Measurements from ENCODE around the gene CERK. TPM values are rescaled to one million over a fixed set of nuclear protein-coding genes. Genes with fewer than 3 reads are reported as not detected.

The CERK gene
- total RNA-seq, 1 experiment from 2014 or later = 45.6 TPM

DNA sequence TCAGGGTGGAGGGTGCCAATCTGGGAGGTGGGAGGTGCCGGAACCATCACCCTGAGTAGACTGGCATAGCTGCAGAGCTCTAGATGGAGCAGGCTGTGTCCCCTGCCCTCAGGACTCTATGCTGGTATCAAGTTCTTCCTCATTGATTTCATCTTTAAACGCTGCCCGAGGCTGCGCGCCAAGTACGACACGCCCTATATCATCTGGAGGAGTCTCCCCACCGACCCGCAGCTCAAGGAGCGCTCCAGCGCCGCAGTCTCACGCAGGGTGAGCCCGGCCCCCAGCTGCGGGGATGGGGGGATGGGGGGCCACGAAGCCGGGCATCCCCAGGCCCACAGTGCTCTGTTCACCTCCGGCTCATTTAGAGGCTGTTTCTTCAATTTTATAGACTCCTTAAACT lies 65.3 kb downstream of the CERK start (continued):
- TF ChIP-seq, protein P1, sequence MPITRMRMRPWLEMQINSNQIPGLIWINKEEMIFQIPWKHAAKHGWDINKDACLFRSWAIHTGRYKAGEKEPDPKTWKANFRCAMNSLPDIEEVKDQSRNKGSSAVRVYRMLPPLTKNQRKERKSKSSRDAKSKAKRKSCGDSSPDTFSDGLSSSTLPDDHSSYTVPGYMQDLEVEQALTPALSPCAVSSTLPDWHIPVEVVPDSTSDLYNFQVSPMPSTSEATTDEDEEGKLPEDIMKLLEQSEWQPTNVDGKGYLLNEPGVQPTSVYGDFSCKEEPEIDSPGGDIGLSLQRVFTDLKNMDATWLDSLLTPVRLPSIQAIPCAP (CRISPR knock-in tag; IDR thresholded peaks at IDR 0.05) = no peak

DNA sequence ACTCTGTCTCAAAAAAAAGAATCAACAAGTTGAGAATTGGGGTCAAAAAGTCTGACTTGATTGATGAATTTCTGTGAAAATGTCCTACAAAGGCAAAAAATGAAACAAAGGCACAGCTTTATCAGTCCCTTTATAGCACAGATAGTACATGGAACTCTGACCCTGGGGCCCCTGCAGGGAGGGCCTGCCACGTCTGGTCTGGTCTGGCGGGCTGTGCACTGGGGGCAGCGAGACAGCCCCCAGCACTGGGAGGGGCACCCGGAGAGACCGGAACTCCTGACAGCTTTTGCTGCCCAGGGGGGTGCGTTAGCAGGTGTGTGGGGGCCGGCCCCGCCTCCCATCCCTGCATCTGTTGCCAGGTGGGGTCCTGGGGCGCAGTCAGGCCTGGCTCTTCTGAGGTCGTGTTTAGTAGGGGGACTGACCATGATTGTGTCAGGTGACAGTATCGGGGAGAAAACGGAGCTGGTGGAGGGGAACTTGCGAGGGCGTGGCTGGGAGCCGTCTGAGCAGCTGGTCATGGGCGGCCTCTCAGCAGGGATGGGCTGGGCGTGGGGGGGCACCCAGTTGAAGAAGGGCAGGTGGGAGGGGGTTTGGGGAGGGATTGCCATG lies 66.1 kb downstream of the CERK start:
- CTCF ChIA-PET = interaction anchor here (4.9 kb wide), 1 partner anchor 109 kb away, joined by 24 read pairs; no protein-coding TSS in a partner anchor
- POLR2A ChIA-PET = no interaction called here
- DNase-seq (ENCODE audit: low spot score) (no peak), ATAC-seq (no peak)
- Mint-ChIP-seq H3K4me3 (no peak overlapping the region), H3K4me1 (no peaks in the 10 kb centered on the region), H3K27me3 (ENCODE audit: low read depth) (no peaks in the 10 kb centered on the region), H3K36me3 (peaks cover 3% of the 10 kb centered on the region; the same call in 1 of the 2 replicates), H3K27ac (no peak overlapping the region), H3K9me3 (no peaks in the 10 kb centered on the region)
- no peak for TF ChIP-seq IRF2 (CRISPR knock-in tag; IDR thresholded peaks at IDR 0.05; ENCODE audit: borderline replicate concordance, low read depth)
- TF ChIP-seq MYBL2 (CRISPR knock-in tag; IDR thresholded peaks at IDR 0.05) = no peak
- TF ChIP-seq, protein P2, sequence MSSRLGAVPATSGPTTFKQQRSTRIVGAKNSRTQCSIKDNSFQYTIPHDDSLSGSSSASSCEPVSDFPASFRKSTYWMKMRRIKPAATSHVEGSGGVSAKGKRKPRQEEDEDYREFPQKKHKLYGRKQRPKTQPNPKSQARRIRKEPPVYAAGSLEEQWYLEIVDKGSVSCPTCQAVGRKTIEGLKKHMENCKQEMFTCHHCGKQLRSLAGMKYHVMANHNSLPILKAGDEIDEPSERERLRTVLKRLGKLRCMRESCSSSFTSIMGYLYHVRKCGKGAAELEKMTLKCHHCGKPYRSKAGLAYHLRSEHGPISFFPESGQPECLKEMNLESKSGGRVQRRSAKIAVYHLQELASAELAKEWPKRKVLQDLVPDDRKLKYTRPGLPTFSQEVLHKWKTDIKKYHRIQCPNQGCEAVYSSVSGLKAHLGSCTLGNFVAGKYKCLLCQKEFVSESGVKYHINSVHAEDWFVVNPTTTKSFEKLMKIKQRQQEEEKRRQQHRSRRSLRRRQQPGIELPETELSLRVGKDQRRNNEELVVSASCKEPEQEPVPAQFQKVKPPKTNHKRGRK (CRISPR knock-in tag; IDR thresholded peaks at IDR 0.05; ENCODE audit: borderline replicate concordance) = no peak
- TF ChIP-seq ESRRA (CRISPR knock-in tag; IDR thresholded peaks at IDR 0.05; ENCODE audit: borderline replicate concordance) = no peak

DNA sequence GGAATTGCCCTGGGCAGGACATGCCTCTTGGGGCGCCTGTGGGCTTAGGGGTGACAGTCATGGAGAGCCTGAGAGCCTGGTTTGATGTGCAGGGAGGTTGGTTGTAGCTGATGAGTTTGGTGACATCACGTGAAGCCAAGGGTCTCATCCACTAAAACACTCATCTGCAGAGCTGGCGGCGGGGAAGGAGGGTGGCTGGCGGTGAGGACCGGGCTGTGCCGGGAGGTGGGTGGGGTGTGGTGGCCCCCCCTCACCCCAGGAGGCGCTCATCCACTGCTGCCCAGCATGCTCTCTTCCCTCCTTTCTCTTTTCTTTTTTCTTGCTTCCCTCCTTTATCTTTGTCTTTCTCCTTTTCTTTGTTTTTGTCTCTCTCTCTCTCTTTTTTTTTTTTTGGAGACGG lies 68.9 kb downstream of the CERK start:
- Mint-ChIP-seq H3K9me3 (no peaks in the 10 kb centered on the region), H3K4me3 (no peak overlapping the region), H3K36me3 (peaks cover 3% of the 10 kb centered on the region; the same call in 1 of the 2 replicates), H3K27ac (no peak overlapping the region), H3K4me1 (no peaks in the 10 kb centered on the region), H3K27me3 (ENCODE audit: low read depth) (no peaks in the 10 kb centered on the region)
- ChIA-PET POLR2A (no interaction called here), CTCF (interaction anchor here (0.6 to 4.9 kb wide), 5 partner anchors 13 to 310 kb away, joined by 3 to 24 read pairs (median 4); no protein-coding TSS in a partner anchor)
- DNase-seq (ENCODE audit: low spot score) (no peak), ATAC-seq (no peak)
- TF ChIP-seq, protein P3, sequence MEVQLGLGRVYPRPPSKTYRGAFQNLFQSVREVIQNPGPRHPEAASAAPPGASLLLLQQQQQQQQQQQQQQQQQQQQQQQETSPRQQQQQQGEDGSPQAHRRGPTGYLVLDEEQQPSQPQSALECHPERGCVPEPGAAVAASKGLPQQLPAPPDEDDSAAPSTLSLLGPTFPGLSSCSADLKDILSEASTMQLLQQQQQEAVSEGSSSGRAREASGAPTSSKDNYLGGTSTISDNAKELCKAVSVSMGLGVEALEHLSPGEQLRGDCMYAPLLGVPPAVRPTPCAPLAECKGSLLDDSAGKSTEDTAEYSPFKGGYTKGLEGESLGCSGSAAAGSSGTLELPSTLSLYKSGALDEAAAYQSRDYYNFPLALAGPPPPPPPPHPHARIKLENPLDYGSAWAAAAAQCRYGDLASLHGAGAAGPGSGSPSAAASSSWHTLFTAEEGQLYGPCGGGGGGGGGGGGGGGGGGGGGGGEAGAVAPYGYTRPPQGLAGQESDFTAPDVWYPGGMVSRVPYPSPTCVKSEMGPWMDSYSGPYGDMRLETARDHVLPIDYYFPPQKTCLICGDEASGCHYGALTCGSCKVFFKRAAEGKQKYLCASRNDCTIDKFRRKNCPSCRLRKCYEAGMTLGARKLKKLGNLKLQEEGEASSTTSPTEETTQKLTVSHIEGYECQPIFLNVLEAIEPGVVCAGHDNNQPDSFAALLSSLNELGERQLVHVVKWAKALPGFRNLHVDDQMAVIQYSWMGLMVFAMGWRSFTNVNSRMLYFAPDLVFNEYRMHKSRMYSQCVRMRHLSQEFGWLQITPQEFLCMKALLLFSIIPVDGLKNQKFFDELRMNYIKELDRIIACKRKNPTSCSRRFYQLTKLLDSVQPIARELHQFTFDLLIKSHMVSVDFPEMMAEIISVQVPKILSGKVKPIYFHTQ (CRISPR knock-in tag; IDR thresholded peaks at IDR 0.05) = no peak
- TF ChIP-seq, protein P4, sequence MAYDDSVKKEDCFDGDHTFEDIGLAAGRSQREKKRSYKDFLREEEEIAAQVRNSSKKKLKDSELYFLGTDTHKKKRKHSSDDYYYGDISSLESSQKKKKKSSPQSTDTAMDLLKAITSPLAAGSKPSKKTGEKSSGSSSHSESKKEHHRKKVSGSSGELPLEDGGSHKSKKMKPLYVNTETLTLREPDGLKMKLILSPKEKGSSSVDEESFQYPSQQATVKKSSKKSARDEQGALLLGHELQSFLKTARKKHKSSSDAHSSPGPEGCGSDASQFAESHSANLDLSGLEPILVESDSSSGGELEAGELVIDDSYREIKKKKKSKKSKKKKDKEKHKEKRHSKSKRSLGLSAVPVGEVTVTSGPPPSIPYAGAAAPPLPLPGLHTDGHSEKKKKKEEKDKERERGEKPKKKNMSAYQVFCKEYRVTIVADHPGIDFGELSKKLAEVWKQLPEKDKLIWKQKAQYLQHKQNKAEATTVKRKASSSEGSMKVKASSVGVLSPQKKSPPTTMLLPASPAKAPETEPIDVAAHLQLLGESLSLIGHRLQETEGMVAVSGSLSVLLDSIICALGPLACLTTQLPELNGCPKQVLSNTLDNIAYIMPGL (CRISPR knock-in tag; IDR thresholded peaks at IDR 0.05) = no peak
- TF ChIP-seq, protein P5, sequence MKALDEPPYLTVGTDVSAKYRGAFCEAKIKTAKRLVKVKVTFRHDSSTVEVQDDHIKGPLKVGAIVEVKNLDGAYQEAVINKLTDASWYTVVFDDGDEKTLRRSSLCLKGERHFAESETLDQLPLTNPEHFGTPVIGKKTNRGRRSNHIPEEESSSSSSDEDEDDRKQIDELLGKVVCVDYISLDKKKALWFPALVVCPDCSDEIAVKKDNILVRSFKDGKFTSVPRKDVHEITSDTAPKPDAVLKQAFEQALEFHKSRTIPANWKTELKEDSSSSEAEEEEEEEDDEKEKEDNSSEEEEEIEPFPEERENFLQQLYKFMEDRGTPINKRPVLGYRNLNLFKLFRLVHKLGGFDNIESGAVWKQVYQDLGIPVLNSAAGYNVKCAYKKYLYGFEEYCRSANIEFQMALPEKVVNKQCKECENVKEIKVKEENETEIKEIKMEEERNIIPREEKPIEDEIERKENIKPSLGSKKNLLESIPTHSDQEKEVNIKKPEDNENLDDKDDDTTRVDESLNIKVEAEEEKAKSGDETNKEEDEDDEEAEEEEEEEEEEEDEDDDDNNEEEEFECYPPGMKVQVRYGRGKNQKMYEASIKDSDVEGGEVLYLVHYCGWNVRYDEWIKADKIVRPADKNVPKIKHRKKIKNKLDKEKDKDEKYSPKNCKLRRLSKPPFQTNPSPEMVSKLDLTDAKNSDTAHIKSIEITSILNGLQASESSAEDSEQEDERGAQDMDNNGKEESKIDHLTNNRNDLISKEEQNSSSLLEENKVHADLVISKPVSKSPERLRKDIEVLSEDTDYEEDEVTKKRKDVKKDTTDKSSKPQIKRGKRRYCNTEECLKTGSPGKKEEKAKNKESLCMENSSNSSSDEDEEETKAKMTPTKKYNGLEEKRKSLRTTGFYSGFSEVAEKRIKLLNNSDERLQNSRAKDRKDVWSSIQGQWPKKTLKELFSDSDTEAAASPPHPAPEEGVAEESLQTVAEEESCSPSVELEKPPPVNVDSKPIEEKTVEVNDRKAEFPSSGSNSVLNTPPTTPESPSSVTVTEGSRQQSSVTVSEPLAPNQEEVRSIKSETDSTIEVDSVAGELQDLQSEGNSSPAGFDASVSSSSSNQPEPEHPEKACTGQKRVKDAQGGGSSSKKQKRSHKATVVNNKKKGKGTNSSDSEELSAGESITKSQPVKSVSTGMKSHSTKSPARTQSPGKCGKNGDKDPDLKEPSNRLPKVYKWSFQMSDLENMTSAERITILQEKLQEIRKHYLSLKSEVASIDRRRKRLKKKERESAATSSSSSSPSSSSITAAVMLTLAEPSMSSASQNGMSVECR (CRISPR knock-in tag; IDR thresholded peaks at IDR 0.05; ENCODE audit: borderline replicate concordance) = no peak
- TF ChIP-seq, protein P6, sequence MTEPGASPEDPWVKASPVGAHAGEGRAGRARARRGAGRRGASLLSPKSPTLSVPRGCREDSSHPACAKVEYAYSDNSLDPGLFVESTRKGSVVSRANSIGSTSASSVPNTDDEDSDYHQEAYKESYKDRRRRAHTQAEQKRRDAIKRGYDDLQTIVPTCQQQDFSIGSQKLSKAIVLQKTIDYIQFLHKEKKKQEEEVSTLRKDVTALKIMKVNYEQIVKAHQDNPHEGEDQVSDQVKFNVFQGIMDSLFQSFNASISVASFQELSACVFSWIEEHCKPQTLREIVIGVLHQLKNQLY (CRISPR knock-in tag; IDR thresholded peaks at IDR 0.05) = no peak
- no peak for TF ChIP-seq NFATC4 (CRISPR knock-in tag; IDR thresholded peaks at IDR 0.05)
- no peak for TF ChIP-seq MYBL2 (CRISPR knock-in tag; IDR thresholded peaks at IDR 0.05)
- TF ChIP-seq, protein P7, sequence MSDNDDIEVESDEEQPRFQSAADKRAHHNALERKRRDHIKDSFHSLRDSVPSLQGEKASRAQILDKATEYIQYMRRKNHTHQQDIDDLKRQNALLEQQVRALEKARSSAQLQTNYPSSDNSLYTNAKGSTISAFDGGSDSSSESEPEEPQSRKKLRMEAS (CRISPR knock-in tag; IDR thresholded peaks at IDR 0.05) = no peak
- no peak for TF ChIP-seq SMAD4 (CRISPR knock-in tag; IDR thresholded peaks at IDR 0.05)
- TF ChIP-seq, protein P8, sequence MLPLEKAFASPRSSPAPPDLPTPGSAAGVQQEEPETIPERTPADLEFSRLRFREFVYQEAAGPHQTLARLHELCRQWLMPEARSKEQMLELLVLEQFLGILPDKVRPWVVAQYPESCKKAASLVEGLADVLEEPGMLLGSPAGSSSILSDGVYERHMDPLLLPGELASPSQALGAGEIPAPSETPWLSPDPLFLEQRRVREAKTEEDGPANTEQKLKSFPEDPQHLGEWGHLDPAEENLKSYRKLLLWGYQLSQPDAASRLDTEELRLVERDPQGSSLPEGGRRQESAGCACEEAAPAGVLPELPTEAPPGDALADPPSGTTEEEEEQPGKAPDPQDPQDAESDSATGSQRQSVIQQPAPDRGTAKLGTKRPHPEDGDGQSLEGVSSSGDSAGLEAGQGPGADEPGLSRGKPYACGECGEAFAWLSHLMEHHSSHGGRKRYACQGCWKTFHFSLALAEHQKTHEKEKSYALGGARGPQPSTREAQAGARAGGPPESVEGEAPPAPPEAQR (CRISPR knock-in tag; IDR thresholded peaks at IDR 0.05) = no peak
- no peak for TF ChIP-seq ZNF121 (CRISPR knock-in tag; IDR thresholded peaks at IDR 0.05)
- TF ChIP-seq, protein P9, sequence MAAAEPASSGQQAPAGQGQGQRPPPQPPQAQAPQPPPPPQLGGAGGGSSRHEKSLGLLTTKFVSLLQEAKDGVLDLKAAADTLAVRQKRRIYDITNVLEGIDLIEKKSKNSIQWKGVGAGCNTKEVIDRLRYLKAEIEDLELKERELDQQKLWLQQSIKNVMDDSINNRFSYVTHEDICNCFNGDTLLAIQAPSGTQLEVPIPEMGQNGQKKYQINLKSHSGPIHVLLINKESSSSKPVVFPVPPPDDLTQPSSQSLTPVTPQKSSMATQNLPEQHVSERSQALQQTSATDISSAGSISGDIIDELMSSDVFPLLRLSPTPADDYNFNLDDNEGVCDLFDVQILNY (CRISPR knock-in tag; IDR thresholded peaks at IDR 0.05) = no peak
- no peak for TF ChIP-seq FOXP1 (CRISPR knock-in tag; IDR thresholded peaks at IDR 0.05; ENCODE audit: borderline replicate concordance)

Measured in WTC11 (cell line).